HEK293T (cell line): Measurements from ENCODE around the gene PLA2G2E.

Source experiments
- ARNT ChIP-seq: fragments of 450-650 bp; IDR thresholded peaks from 2 replicates; pipeline ENCODE4 v1.6.1; 2017; ENCODE audit warnings: mild to moderate bottlenecking
- ELF4 ChIP-seq: fragments of 450-650 bp; IDR thresholded peaks from 2 replicates; pipeline ENCODE4 v1.6.1; 2017; ENCODE audit warnings: antibody characterized with exemption
- FOXA1 ChIP-seq: fragments of 450-650 bp; IDR thresholded peaks from 2 replicates; pipeline ENCODE4 v1.6.1; 2016; ENCODE audit warnings: mild to moderate bottlenecking
- NFRKB ChIP-seq: fragments of 450-650 bp; IDR thresholded peaks from 2 replicates; pipeline ENCODE4 v1.6.1; 2016; ENCODE audit warnings: mild to moderate bottlenecking, moderate library complexity
- SP1 ChIP-seq: fragments of 450-650 bp; IDR thresholded peaks from 2 replicates; pipeline ENCODE4 v1.6.1; 2017
- SUZ12 ChIP-seq: fragments of 450-650 bp; IDR thresholded peaks from 2 replicates; pipeline ENCODE4 v1.6.1; 2016; ENCODE audit warnings: mild to moderate bottlenecking

DNA sequence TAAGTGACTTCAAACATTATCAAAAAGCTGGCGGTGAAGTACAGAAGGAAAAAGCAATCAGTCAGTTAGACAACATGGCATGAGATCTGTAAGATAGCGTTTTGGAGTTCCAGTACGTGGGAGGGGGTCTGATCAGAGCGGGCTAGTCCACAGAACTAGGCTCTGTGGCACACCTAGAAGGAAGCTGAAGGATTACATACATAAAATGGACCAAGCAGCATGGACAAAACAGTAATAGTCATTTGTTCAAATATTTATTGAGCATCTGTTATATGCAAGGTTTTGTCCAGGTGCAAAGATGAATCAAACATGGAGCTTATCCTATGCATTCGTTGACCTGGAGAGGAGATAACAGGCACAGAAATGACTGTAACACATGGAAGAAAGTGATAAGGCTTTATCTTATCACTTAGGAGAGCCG, 22.9 kb upstream of the PLA2G2E start:
- TF ChIP-seq SUZ12: no peak
- no peak for TF ChIP-seq ARNT
- no peak for TF ChIP-seq FOXA1
- TF ChIP-seq ELF4: no peak
- TF ChIP-seq NFRKB: no peak
- TF ChIP-seq SP1: no peak
